IMR-90 (cell line): ENCODE data around the gene PPIL6. TPM values are rescaled to one million over a fixed set of nuclear protein-coding genes. Genes with fewer than 3 reads are reported as not detected.

ENCODE experiments used
- ATAC-seq: fragments of 200-7000 bp; cut with Tn5 transposase; 2 replicates; pipeline ENCODE4 v1.9.1; 2020; ENCODE audit warnings: low read depth, mild to moderate bottlenecking, moderate library complexity
- BruUV-seq: library from RNA; stranded (reverse); fragments of 400-500 nt; replicated peaks from 2 replicates; lab custom pipeline; 2021; lab: Mats Ljungman, UMichigan
- CTCF ChIA-PET: fragments of 300-600 bp; formaldehyde crosslinking; extraction: SDS; loops from one replicate; lab custom pipeline; 2021; ENCODE audit warnings: antibody characterized with exemption; lab: Yijun Ruan, JAX
- POLR2A ChIA-PET: fragments of 300-600 bp; sonication (Branson Sonifier 250); formaldehyde crosslinking; loops from one replicate; lab custom pipeline; 2022; ENCODE audit warnings: antibody characterized with exemption; ENCODE audit not compliant: unreplicated experiment; lab: Charles Lee
- DNase-seq: peaks from one replicate; pipeline ENCODE4 v3.0.0; 2013
- H2AFZ ChIP-seq: replicated peaks from 2 replicates; pipeline ENCODE3; 2013; ENCODE audit warnings: low read length, mild to moderate bottlenecking; ENCODE audit not compliant: poor library complexity
- H2AK5ac ChIP-seq: 2 replicates; pipeline ENCODE4 v1.6.1; 2013; ENCODE audit warnings: low read depth, low read length, inconsistent platforms
- H2AK9ac ChIP-seq: replicated peaks from 2 replicates; pipeline ENCODE3; 2013; ENCODE audit warnings: mild to moderate bottlenecking, low read depth, low read length, moderate library complexity; ENCODE audit not compliant: poor library complexity
- H2BK120ac ChIP-seq: 2 replicates; pipeline ENCODE4 v1.6.1; 2013; ENCODE audit warnings: low read depth, low read length, inconsistent platforms
- H2BK15ac ChIP-seq: 3 replicates; pipeline ENCODE4 v1.6.1; 2013; ENCODE audit warnings: low read depth, low read length, inconsistent platforms
- H2BK20ac ChIP-seq: 2 replicates; pipeline ENCODE4 v1.6.1; 2013; ENCODE audit warnings: low read depth, mild to moderate bottlenecking, inconsistent platforms, low read length, moderate library complexity
- H2BK5ac ChIP-seq: 2 replicates; pipeline ENCODE4 v1.6.1; 2013; ENCODE audit warnings: mild to moderate bottlenecking, low read depth, low read length, inconsistent platforms; ENCODE audit not compliant: poor library complexity, severe bottlenecking
- H3K14ac ChIP-seq: replicated peaks from 2 replicates; pipeline ENCODE4 v1.6.1; 2013; ENCODE audit warnings: low read depth, low read length, inconsistent platforms
- H3K18ac ChIP-seq: 2 replicates; pipeline ENCODE4 v1.6.1; 2013; ENCODE audit warnings: low read depth, low read length, control low read depth
- H3K23ac ChIP-seq: 2 replicates; pipeline ENCODE4 v1.6.1; 2013; ENCODE audit warnings: low read depth, low read length, inconsistent platforms
- H3K27ac ChIP-seq: 2 replicates; pipeline ENCODE4 v1.5.1; 2013; ENCODE audit warnings: mild to moderate bottlenecking, control low read depth, low read length; ENCODE audit not compliant: insufficient read depth
- H3K27me3 ChIP-seq: 2 replicates; pipeline ENCODE4 v1.6.1; 2013; ENCODE audit warnings: low read length; ENCODE audit not compliant: control insufficient read depth, insufficient read depth
- H3K36me3 ChIP-seq: 2 replicates; pipeline ENCODE4 v1.6.1; 2013; ENCODE audit warnings: low read length, mixed read lengths; ENCODE audit not compliant: control insufficient read depth, insufficient read depth
- H3K4ac ChIP-seq: 2 replicates; pipeline ENCODE4 v1.6.1; 2013; ENCODE audit warnings: low read depth, low read length, inconsistent platforms
- H3K4me1 ChIP-seq: 2 replicates; pipeline ENCODE4 v1.6.1; 2013; ENCODE audit warnings: low read length, mixed read lengths; ENCODE audit not compliant: control insufficient read depth, insufficient read depth
- H3K4me2 ChIP-seq: 2 replicates; pipeline ENCODE4 v1.6.1; 2013; ENCODE audit warnings: low read depth, mild to moderate bottlenecking, control low read depth, low read length, moderate library complexity
- H3K4me3 ChIP-seq: 2 replicates; pipeline ENCODE4 v1.5.1; 2013; ENCODE audit warnings: low read depth, mild to moderate bottlenecking, control low read depth, low read length, moderate library complexity; ENCODE audit not compliant: insufficient read depth
- H3K56ac ChIP-seq: 2 replicates; pipeline ENCODE4 v1.6.1; 2013; ENCODE audit warnings: low read length, inconsistent platforms; ENCODE audit not compliant: insufficient read depth; ENCODE audit errors: extremely low read depth
- H3K79me1 ChIP-seq, 2 experiments: 2 replicates each; pipeline ENCODE4 v1.6.1; 2013; ENCODE audit warnings: low read length in 2 of 2, inconsistent platforms in 1 of 2, low read depth in 1 of 2
- H3K9ac ChIP-seq: 2 replicates; pipeline ENCODE4 v1.6.1; 2013; ENCODE audit warnings: low read depth, low read length, control low read depth
- H3K9me1 ChIP-seq: 2 replicates; pipeline ENCODE4 v1.6.1; 2013; ENCODE audit warnings: low read length, inconsistent platforms; ENCODE audit not compliant: insufficient read depth
- H3K9me3 ChIP-seq: 2 replicates; pipeline ENCODE4 v1.6.1; 2013; ENCODE audit warnings: low read length; ENCODE audit not compliant: control insufficient read depth, insufficient read depth
- H4K20me1 ChIP-seq: 2 replicates; pipeline ENCODE4 v1.6.1; 2013; ENCODE audit warnings: low read length, inconsistent platforms; ENCODE audit not compliant: insufficient read depth
- H4K5ac ChIP-seq: 2 replicates; pipeline ENCODE4 v1.6.1; 2013; ENCODE audit warnings: mild to moderate bottlenecking, low read depth, low read length, control low read depth
- H4K8ac ChIP-seq, 2 experiments: 2 replicates each; pipeline ENCODE4 v1.6.1; 2013; ENCODE audit warnings: low read depth in 2 of 2, low read length in 2 of 2, control low read depth in 1 of 2, inconsistent platforms in 1 of 2
- H4K91ac ChIP-seq: 2 replicates; pipeline ENCODE4 v1.6.1; 2013; ENCODE audit warnings: low read depth, low read length, inconsistent platforms; ENCODE audit not compliant: insufficient read depth
- BHLHE40 ChIP-seq: fragments of 150-350 bp; IDR thresholded peaks from 2 replicates; pipeline ENCODE4 v1.6.1; 2016; ENCODE audit warnings: mild to moderate bottlenecking, low read depth, low read length
- CEBPB ChIP-seq: IDR thresholded peaks from 2 replicates; pipeline ENCODE4 v1.6.1; 2012; ENCODE audit warnings: low read depth, low read length, improper control_type of control experiment
- CHD1 ChIP-seq: IDR thresholded peaks from 2 replicates; pipeline ENCODE4 v1.6.1; 2012; ENCODE audit warnings: low read depth, low read length, improper control_type of control experiment
- FOS ChIP-seq: fragments of 150-350 bp; IDR thresholded peaks from 2 replicates; pipeline ENCODE4 v1.6.1; 2016; ENCODE audit warnings: low read depth, low read length
- MAFK ChIP-seq: IDR thresholded peaks from 2 replicates; pipeline ENCODE4 v1.6.1; 2012; ENCODE audit warnings: low read depth, low read length, improper control_type of control experiment
- MAZ ChIP-seq: IDR thresholded peaks from 2 replicates; pipeline ENCODE4 v1.6.1; 2012; ENCODE audit warnings: low read depth, mild to moderate bottlenecking, low read length, improper control_type of control experiment, moderate library complexity, borderline replicate concordance
- MXI1 ChIP-seq: IDR thresholded peaks from 2 replicates; pipeline ENCODE4 v1.6.1; 2012; ENCODE audit warnings: low read depth, mild to moderate bottlenecking, low read length, moderate library complexity, borderline replicate concordance
- NFE2L2 ChIP-seq: fragments of 150-350 bp; IDR thresholded peaks from 2 replicates; pipeline ENCODE4 v1.6.1; 2016; ENCODE audit warnings: low read depth, mild to moderate bottlenecking, low read length
- POLR2A ChIP-seq: IDR thresholded peaks from 2 replicates; pipeline ENCODE4 v1.6.1; 2012; ENCODE audit warnings: mild to moderate bottlenecking, low read depth, low read length
- RAD21 ChIP-seq: IDR thresholded peaks from 2 replicates; pipeline ENCODE4 v1.6.1; 2012; ENCODE audit warnings: low read length, improper control_type of control experiment
- RCOR1 ChIP-seq: IDR thresholded peaks from 2 replicates; pipeline ENCODE4 v1.6.1; 2012; ENCODE audit warnings: mild to moderate bottlenecking, low read length, improper control_type of control experiment; ENCODE audit not compliant: insufficient replicate concordance
- RFX5 ChIP-seq: IDR thresholded peaks from 2 replicates; pipeline ENCODE4 v1.8.0; 2012; ENCODE audit warnings: low read depth, mild to moderate bottlenecking, low read length, moderate library complexity
- SMC3 ChIP-seq: fragments of 150-350 bp; IDR thresholded peaks from 2 replicates; pipeline ENCODE4 v1.6.1; 2016; ENCODE audit warnings: low read depth, mild to moderate bottlenecking, antibody characterized with exemption, low read length, moderate library complexity
- WGBS, 2 experiments: methylation state at CpG; one replicate each; pipeline versions ENCODE4 v1.1.5 to v1.1.7; 2013; ENCODE audit warnings: missing lambda C conversion rate in 2 of 2; ENCODE audit not compliant: insufficient read length in 1 of 2; ENCODE audit errors: extremely low coverage in 2 of 2; 5-methylcytosine and 5-hydroxymethylcytosine counted together
- dilution Hi-C: fragments of 300-500 bp; cut with HindIII; formaldehyde crosslinking; loops from one replicate; pipeline ENCODE4 v1.14.3; 2018; ENCODE audit warnings: low sequenced_read_pairs; ENCODE audit not compliant: unreplicated experiment
- in situ Hi-C: fragments of 300-500 bp; cut with MboI; formaldehyde crosslinking; loops from 3 replicates; pipeline ENCODE4 v1.14.3; 2019; ENCODE audit warnings: low sequenced_read_pairs, inconsistent platforms, mixed read lengths
- intact Hi-C: fragments of 100-400 bp; cut with micrococcal nuclease; formaldehyde crosslinking; loops from 2 replicates; pipeline ENCODE4 v1.10.0; 2022
- polyA plus RNA-seq, 3 experiments: library from polyadenylated mRNA; depleted of rRNA; stranded (reverse); fragments of >200 nt; gene quantifications; 2 replicates each; pipeline ENCODE4 v1.2.3, GENCODE V29; 2012; ENCODE audit warnings: low replicate concordance in 1 of 3
- total RNA-seq: library from RNA; depleted of rRNA; stranded (reverse); fragments of >200 nt; gene quantifications from 2 replicates; pipeline ENCODE4 v1.2.3, GENCODE V29; 2012
- TF ChIP-seq, protein P1 (sequence below): fragments of 150-350 bp; IDR thresholded peaks from 2 replicates; pipeline ENCODE4 v1.6.1; 2016; ENCODE audit warnings: low read depth, mild to moderate bottlenecking, low read length, moderate library complexity, borderline replicate concordance
- TF ChIP-seq, protein P2 (sequence below): conservative IDR thresholded peaks from 2 replicates; pipeline ENCODE4 v1.5.1; 2012; ENCODE audit warnings: mild to moderate bottlenecking, low read depth, low read length, improper control_type of control experiment

Gene PPIL6
- total and polyA plus RNA-seq, 2 of the 4 experiments (the other 2 are of a cell fraction), result 0.15 to 0.18 TPM

DNA sequence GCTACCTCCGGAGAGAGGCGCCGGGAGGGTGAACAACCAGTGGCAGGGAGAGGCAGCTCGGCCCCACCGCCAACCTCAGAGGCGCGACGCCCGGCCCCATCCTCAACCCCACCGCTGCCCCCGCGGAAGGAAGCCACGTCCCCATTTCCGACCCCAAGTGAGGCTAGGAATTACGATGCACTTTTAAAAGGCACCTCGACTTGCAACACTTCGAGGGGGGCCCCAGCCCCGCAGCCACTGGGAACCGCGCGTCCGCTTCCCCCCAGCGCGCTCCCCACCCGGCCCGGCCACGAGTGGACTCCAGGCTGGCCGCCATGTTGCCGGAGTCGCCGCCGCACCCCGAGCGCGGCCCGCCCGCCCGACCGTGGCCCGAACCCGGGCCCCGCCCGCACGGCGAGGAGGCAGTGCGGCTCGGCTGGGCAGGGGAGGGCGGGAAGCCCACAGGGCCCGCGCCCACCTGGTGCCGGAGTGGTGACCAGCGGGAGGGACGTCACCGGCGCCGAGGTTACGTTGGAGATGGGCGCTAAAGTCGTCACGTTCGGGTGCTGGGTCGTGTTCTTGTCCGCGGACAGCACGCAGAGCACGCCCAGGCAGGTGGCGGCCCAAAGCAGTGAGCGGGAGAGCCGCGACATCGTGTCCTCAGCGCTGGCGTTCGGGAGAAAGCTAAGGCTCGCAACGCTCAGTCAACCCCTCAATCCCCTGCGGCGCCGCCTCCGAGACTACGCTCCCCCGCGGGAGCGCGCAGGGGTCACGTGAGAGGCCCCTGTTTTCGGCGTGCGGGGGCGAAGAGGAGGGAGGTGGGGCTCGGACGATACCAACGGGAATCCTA is 58.5 kb downstream of the PPIL6 start, which contains the start of gene CD164:
TSS of gene CD164 (minus strand) at position 721 of the 829 bp plus-strand sequence. CDS start at position 632, 89 bp downstream.
- H2BK5ac ChIP-seq, result peak within 1 kb of the TSS; percentile 99
- in situ Hi-C loops, result loop anchor here (25.0 kb wide), 2 partner anchors 195 to 845 kb away; no protein-coding TSS in a partner anchor
- peak within 1 kb of the TSS; percentile 100 for H2BK120ac ChIP-seq
- DNase-seq (peak; percentile 93), ATAC-seq (peak; percentile 79)
- H3K14ac ChIP-seq, result peak within 1 kb of the TSS; percentile 100
- H4K91ac ChIP-seq, result peak within 1 kb of the TSS; percentile 100
- ChIA-PET POLR2A (no interaction called here), CTCF (interaction anchor here (0.6 to 2.4 kb wide), 3 partner anchors 23 to 1332 kb away, joined by 3 to 14 read pairs (median 4); no protein-coding TSS in a partner anchor)
- 0% methylated on average over 30 of the region's 93 CpGs; no CpG with 5 or more reads in 1 of the 2 experiments for WGBS, 2 experiments
- peak within 1 kb of the TSS; percentile 99 for H2AFZ ChIP-seq
- H4K8ac ChIP-seq, result peak within 1 kb of the TSS; percentile 81 to 100
- no peaks in the 10 kb centered on the region for H3K4me1 ChIP-seq
- peak within 1 kb of the TSS; percentile 99 for H3K9ac ChIP-seq
- peak within 1 kb of the TSS; percentile 100 for H2BK15ac ChIP-seq
- no peaks in the 10 kb centered on the region; the same call in 1 of the 2 replicates for H3K9me1 ChIP-seq
- H4K5ac ChIP-seq, result peak within 1 kb of the TSS; percentile 98
- H3K4me3 ChIP-seq, result peak within 1 kb of the TSS; percentile 64
- peaks cover 2% of the 10 kb centered on the region for H3K36me3 ChIP-seq
- dilution Hi-C loops, result no loop called here
- H2BK20ac ChIP-seq, result peak within 1 kb of the TSS; percentile 100
- peak within 1 kb of the TSS; percentile 97 for H2AK9ac ChIP-seq
- peaks cover 4% of the 10 kb centered on the region for H3K27me3 ChIP-seq
- H3K4ac ChIP-seq, result peak within 1 kb of the TSS; percentile 100
- peaks cover 49% of the 10 kb centered on the region for H4K20me1 ChIP-seq
- H2AK5ac ChIP-seq, result peak within 1 kb of the TSS; percentile 90
- H3K4me2 ChIP-seq, result peak within 1 kb of the TSS; percentile 92
- peaks cover 9 to 30% of the 10 kb centered on the region in 2 experiments for H3K79me1 ChIP-seq
- no peaks in the 10 kb centered on the region for H3K9me3 ChIP-seq
- peak within 1 kb of the TSS; percentile 98 for H3K27ac ChIP-seq
- peak within 1 kb of the TSS; percentile 100 for H3K23ac ChIP-seq
- intact Hi-C loops, result loop anchor here (1.0 to 10.0 kb wide), 5 partner anchors 287 to 825 kb away; partner anchors contain the start of genes AK9, CEP57L1 and FIG4
- BruUV-seq, result no TSS peak
- peak within 1 kb of the TSS; percentile 99 for H3K18ac ChIP-seq
- H3K56ac ChIP-seq, result peak within 1 kb of the TSS; percentile 100
- TF ChIP-seq SMC3, result no peak
- TF ChIP-seq RFX5, result no peak
- TF ChIP-seq CHD1, result no peak; the same call in 1 of the 2 replicates
- peak; percentile 97 for TF ChIP-seq POLR2A
- no peak for TF ChIP-seq BHLHE40
- no peak for TF ChIP-seq MAFK
- peak; percentile 9; the same call in 1 of the 2 replicates for TF ChIP-seq MXI1
- TF ChIP-seq RCOR1, result no peak
- TF ChIP-seq, protein P1, sequence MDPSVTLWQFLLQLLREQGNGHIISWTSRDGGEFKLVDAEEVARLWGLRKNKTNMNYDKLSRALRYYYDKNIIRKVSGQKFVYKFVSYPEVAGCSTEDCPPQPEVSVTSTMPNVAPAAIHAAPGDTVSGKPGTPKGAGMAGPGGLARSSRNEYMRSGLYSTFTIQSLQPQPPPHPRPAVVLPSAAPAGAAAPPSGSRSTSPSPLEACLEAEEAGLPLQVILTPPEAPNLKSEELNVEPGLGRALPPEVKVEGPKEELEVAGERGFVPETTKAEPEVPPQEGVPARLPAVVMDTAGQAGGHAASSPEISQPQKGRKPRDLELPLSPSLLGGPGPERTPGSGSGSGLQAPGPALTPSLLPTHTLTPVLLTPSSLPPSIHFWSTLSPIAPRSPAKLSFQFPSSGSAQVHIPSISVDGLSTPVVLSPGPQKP, result no peak
- TF ChIP-seq RAD21, result no peak
- no peak for TF ChIP-seq FOS
- TF ChIP-seq MAZ, result peak; percentile 97
- no peak for TF ChIP-seq NFE2L2
- no peak for TF ChIP-seq CEBPB
- TF ChIP-seq, protein P2, sequence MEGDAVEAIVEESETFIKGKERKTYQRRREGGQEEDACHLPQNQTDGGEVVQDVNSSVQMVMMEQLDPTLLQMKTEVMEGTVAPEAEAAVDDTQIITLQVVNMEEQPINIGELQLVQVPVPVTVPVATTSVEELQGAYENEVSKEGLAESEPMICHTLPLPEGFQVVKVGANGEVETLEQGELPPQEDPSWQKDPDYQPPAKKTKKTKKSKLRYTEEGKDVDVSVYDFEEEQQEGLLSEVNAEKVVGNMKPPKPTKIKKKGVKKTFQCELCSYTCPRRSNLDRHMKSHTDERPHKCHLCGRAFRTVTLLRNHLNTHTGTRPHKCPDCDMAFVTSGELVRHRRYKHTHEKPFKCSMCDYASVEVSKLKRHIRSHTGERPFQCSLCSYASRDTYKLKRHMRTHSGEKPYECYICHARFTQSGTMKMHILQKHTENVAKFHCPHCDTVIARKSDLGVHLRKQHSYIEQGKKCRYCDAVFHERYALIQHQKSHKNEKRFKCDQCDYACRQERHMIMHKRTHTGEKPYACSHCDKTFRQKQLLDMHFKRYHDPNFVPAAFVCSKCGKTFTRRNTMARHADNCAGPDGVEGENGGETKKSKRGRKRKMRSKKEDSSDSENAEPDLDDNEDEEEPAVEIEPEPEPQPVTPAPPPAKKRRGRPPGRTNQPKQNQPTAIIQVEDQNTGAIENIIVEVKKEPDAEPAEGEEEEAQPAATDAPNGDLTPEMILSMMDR, result no peak
